Measurements from ENCODE around the gene CLEC10A.
A peak's percentile ranks its signal among the peaks of the same experiment; 100 is the strongest.
"Not testable (repeated sequence)": the region's sequence is repeated elsewhere in the genome, so short reads cannot be mapped to it uniquely, and the experiment has no call there.

The CLEC10A gene

GRCh38 chr17:7074931-7075330 lies 5.1 kb downstream of the CLEC10A start:
- DNase-seq (ENCODE audit: low read depth in 2 of 2): no peak

- no peak for DNase-seq (ENCODE audit: low read depth in 2 of 2)
Measured at GRCh38 chr17:7072406-7072805, 7.6 kb downstream of the CLEC10A start.

- DNase-seq (ENCODE audit: low read depth in 2 of 2): no peak
Measured at GRCh38 chr17:7070712-7071111, 9.3 kb downstream of the CLEC10A start.

GRCh38 chr17:7068268-7068667 lies 11.8 kb downstream of the CLEC10A start:
- no peak for DNase-seq (ENCODE audit: low read depth in 2 of 2)

- DNase-seq (ENCODE audit: low read depth in 2 of 2): no peak
Measured at GRCh38 chr17:7067198-7067597, 12.9 kb downstream of the CLEC10A start.

GRCh38 chr17:7064261-7064660 lies 15.8 kb downstream of the CLEC10A start:
- DNase-seq (ENCODE audit: low read depth in 2 of 2): no peak

- DNase-seq (ENCODE audit: low read depth in 2 of 2): no peak
Measured at GRCh38 chr17:7063518-7064094, 16.4 kb downstream of the CLEC10A start.

GRCh38 chr17:7060165-7060891 lies 19.7 kb downstream of the CLEC10A start:
- no peak for DNase-seq (ENCODE audit: low read depth in 2 of 2)

- DNase-seq (ENCODE audit: low read depth in 2 of 2): no peak
Measured at GRCh38 chr17:7058831-7059447, 21.1 kb downstream of the CLEC10A start.

GRCh38 chr17:7056386-7056785 lies 23.7 kb downstream of the CLEC10A start:
- no peak for DNase-seq (ENCODE audit: low read depth in 2 of 2)

- not testable (repeated sequence) for DNase-seq (ENCODE audit: low read depth in 2 of 2)
Measured at GRCh38 chr17:7050583-7050982, 29.5 kb downstream of the CLEC10A start.

GRCh38 chr17:7048968-7049367 lies 31.1 kb downstream of the CLEC10A start:
- no peak for DNase-seq (ENCODE audit: low read depth in 2 of 2)

GRCh38 chr17:7047566-7047965 lies 32.5 kb downstream of the CLEC10A start:
- DNase-seq (ENCODE audit: low read depth in 2 of 2): no peak

- DNase-seq (ENCODE audit: low read depth in 2 of 2): peak in 1 of 2 donors; percentile 46
Measured at GRCh38 chr17:7046725-7047397, 33.2 kb downstream of the CLEC10A start.

GRCh38 chr17:7046127-7046724 lies 33.8 kb downstream of the CLEC10A start:
- no peak for DNase-seq (ENCODE audit: low read depth in 2 of 2)

- no peak for DNase-seq (ENCODE audit: low read depth in 2 of 2)
Measured at GRCh38 chr17:7045492-7046126, 34.4 kb downstream of the CLEC10A start.

- no peak for DNase-seq (ENCODE audit: low read depth in 2 of 2)
Measured at GRCh38 chr17:7043497-7044198, 36.4 kb downstream of the CLEC10A start, which contains the start of gene SLC16A11. TSS of gene SLC16A11 (minus strand) at chr17:7044092. CDS start at chr17:7043513, 579 bp downstream.

- no peak for DNase-seq (ENCODE audit: low read depth in 2 of 2)
Measured at GRCh38 chr17:7043182-7043496, 36.9 kb downstream of the CLEC10A start.

- no peak for DNase-seq (ENCODE audit: low read depth in 2 of 2)
Measured at GRCh38 chr17:7042501-7043181, 37.4 kb downstream of the CLEC10A start.

Measured in stimulated activated CD8-positive, alpha-beta memory T cell treated with anti-CD3 and anti-CD28 coated beads, Interleukin-2, amount 100 ng/mL, for 1 hour (primary cell).